Coronary artery (tissue), 2 donors: Measurements from ENCODE around the gene RBL2.

Experiments
- DNase-seq: peaks from one replicate; pipeline ENCODE4 v3.0.0-alpha.2; 2017; ENCODE audit warnings: low spot score
- H3K27ac ChIP-seq, 2 donors: fragments of 200-600 bp; sonication (generic); one replicate each; pipeline ENCODE4 v1.5.1; 2016 to 2019
- H3K4me3 ChIP-seq: fragments of 200-600 bp; sonication (generic); 2 replicates; pipeline ENCODE4 v1.5.1; 2016; ENCODE audit warnings: mild to moderate bottlenecking, moderate library complexity
- TF ChIP-seq, protein P1 (sequence below): fragments of 200-600 bp; sonication (generic); IDR thresholded peaks from one replicate; pipeline ENCODE4 v1.5.1; 2019; ENCODE audit warnings: antibody characterized with exemption

RBL2 gene

DNA sequence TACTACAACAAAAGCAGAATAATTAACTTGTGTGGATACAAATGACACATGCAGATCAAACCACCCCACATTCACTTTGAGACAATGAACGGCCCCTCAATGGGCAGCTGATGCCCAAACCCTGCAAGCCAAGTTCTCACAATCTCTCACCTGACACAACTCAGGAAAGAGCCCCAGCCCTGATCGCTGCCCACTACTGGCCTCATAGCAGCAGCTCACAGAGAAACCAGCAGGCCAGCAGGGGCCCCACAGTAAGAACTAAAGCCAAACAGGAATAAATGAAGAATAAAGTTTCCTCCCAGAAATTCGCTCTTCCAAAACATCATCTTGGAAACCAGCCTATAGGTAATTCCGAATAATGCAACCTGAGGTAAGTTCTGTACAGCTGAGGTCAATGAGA, 61.1 kb downstream of the RBL2 start:
- Histone ChIP-seq H3K27ac (no peak overlapping the region), H3K4me3 (no peak overlapping the region)
- no peak for DNase-seq
- TF ChIP-seq, protein P1, sequence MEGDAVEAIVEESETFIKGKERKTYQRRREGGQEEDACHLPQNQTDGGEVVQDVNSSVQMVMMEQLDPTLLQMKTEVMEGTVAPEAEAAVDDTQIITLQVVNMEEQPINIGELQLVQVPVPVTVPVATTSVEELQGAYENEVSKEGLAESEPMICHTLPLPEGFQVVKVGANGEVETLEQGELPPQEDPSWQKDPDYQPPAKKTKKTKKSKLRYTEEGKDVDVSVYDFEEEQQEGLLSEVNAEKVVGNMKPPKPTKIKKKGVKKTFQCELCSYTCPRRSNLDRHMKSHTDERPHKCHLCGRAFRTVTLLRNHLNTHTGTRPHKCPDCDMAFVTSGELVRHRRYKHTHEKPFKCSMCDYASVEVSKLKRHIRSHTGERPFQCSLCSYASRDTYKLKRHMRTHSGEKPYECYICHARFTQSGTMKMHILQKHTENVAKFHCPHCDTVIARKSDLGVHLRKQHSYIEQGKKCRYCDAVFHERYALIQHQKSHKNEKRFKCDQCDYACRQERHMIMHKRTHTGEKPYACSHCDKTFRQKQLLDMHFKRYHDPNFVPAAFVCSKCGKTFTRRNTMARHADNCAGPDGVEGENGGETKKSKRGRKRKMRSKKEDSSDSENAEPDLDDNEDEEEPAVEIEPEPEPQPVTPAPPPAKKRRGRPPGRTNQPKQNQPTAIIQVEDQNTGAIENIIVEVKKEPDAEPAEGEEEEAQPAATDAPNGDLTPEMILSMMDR, result no peak

DNA sequence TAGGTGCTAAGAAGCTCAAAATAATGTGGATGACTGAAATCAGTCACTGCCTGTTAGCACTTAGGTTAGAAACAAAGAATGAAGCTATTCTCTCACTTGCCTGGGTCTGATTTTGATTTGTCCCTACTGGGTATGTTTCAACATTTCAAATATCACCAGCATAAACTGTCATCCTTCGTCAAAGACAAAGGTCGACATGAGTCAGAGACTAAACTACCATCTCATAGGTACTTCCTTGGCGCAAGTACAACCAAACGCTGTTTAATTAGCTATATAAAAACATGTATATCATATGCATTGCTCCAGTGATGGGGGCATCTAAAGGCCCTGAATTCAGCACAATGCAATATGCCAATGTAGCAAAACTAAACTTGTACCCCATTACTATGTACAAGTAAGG, 64.7 kb downstream of the RBL2 start:
- DNase-seq, result no peak
- Histone ChIP-seq H3K27ac (no peak overlapping the region), H3K4me3 (no peak overlapping the region)
- TF ChIP-seq, protein P1, result no peak

DNA sequence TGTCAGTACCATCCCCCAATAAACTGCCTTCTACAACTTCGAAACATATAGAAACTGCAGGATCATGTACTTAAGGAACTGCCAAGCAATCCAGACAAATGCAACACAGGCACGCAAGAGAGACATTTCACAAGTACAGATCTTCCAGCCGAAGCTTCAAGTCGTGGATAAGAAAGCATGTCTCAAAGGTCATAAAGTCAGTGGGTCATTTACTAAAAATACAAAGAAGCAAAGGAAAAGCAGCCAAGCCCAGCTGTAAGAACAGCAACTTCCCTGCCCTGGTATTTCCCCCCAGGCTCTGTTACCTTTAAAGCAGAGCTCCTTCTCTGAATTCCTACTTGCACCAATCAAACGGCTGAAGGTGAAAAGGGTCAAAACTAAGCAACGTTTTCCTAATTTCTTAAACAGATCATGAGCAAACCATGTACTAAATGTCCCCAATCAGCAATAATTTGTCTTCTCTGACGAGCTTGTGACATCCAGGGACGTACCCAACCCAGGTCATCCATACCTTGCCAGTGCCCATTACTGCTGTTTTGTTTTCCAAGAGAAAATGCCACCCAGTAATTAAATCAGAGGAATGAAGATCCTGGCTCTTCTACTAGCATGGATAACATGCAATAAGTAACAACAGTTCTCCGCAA, 67.1 kb downstream of the RBL2 start:
- Histone ChIP-seq H3K27ac (peak overlapping the region in 1 of 2 donors; percentile 96), H3K4me3 (peak overlapping the region; percentile 100)
- DNase-seq, result no peak
- TF ChIP-seq, protein P1, result no peak

DNA sequence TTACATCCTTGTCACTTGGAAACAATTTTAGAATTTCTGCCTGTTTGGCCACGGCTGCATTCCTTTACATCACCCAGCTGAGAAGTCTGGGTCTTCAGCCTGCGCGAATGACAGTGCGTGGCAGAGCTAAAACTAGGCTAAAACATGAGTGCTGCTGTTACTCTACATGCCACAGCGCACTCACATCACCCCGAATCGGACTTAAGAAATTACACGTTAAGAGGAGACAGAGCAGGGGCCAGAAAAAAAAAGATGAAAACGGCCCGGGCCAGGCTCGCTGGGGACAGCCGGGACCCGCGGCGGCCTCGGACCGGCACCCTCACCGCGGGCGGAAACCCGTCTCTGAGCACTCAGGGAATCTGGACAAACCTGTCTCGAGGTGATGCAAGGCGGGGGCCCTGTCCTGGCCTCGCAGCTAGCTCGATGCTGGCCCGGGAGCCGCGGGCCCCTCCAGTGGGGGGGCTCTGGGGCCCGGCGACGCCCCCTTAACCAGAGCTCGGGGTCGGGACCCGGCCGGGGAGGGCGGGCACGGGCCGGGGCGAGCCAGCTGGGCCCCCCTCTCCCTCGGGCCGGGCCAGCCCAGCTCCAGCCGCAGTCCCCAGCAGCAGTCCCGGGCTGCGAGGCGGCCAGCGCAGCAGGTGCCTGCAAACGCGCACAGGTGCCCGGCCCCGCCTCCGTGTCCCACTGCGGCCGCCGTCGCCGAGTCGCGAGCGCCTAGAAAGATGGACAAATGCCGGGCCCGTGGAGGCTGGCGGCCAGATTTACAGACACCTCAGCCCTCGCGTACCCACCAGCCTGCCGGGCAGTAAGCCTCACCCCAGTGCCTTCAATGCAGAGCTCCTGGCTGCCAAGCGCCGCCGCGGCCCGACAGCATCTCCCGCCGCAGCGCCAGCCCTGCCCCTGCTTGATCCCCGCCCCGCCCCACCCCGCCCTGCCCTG, 68.3 kb downstream of the RBL2 start, which contains the start of gene AKTIP:
AKTIP (minus strand) TSS at position 879 of the 939 bp plus-strand sequence. CDS start 2,950 bp downstream, outside the sequence.
- H3K4me3 ChIP-seq, result peak within 1 kb of the TSS; percentile 100
- peak within 1 kb of the TSS; percentile 93 to 96 for H3K27ac ChIP-seq
- DNase-seq, result peak; percentile 78
- TF ChIP-seq, protein P1, result no peak

DNA sequence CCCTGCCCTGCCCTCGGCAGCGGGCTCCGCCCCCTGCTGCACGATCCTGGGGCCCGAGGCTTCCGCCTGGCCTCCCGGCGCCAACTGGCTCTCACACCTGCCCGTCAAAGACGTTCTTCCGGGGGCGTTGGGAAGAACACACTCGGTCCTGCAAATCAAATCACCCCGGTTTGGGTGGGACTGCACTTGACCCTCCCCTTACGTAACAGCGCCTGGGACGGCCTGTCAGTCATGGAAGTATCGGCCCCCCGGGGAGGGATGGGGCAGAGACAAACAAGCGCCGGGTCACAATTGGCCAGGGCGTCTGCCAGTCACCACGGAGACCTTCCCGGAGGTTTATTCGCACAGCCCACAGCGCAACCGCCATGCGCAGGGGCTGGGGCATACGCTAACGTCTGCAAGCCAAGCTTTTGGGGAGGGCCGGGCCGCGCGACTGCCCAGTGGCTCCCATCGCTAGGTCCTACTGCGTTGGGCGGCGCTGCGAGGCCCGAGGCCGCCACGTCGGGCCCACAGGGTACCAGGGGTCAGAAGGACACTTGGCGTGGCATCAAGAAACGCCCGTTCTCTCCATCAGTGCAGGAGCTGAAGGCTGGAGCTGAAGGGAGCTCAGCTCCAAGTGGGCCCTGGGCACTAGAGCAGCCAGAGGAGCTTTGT, 69.1 kb downstream of the RBL2 start:
- TF ChIP-seq, protein P1, result no peak
- H3K27ac ChIP-seq, result peak overlapping the region; percentile 93 to 96
- H3K4me3 ChIP-seq, result peak overlapping the region; percentile 100
- peak; percentile 100 for DNase-seq

DNA sequence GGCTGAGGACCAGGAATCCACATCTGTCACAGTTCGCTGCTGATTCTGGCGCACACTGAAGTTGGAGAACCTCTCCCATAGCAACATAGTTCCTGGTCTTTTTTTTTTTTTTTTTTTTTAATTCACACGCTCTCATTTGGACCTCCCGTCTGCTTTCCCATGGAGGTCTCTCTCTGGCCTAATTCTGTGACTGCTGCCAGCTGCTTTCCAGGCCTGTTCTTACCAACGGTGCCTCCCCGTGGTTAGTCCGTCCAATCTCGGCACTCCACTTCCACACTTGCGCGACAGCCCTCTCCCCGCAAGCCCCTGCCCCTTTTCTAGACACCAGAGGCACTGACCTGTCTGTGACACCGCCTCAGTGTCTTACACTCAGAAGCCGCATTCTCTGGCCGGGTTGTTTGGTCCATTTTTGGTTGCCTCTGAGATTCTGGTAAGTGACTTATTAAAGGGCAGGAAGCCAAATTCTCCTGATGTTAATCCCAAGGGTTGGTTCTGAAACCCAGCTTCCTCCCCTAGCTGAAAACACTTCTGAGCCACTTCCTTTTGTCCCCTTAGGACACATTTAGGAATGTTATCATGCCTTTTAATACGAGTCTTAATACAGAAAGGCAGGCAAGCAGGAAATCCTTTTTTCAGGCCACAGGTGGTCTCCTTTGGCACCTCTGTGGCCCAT, 69.9 kb downstream of the RBL2 start:
- TF ChIP-seq, protein P1, result no peak
- H3K4me3 ChIP-seq, result peak overlapping the region; percentile 75
- H3K27ac ChIP-seq, result peak overlapping the region; percentile 91 to 93
- peak; percentile 87 for DNase-seq
